GF-D8 (cell line): Measurements from ENCODE around the gene BNC1.

Source experiments
- DNase-seq: peaks from one replicate; lab custom pipeline; 2025; lab: John Stamatoyannopoulos, UW

The BNC1 gene

GRCh38 chr15:83284559-83285283 lies at the start of gene BNC1:
TSS of gene BNC1 (minus strand) at chr15:83284664. CDS start at chr15:83284628, 36 bp downstream.
- no peak for DNase-seq

GRCh38 chr15:83327041-83327440 lies 42.6 kb upstream of the BNC1 start:
- no peak for DNase-seq

- no peak for DNase-seq
Measured at GRCh38 chr15:83324799-83325198, 40.3 kb upstream of the BNC1 start.

- no peak for DNase-seq
Measured at GRCh38 chr15:83323296-83323711, 38.8 kb upstream of the BNC1 start.

GRCh38 chr15:83322691-83323090 lies 38.2 kb upstream of the BNC1 start:
- no peak for DNase-seq

- DNase-seq, result no peak
Measured at GRCh38 chr15:83322061-83322460, 37.6 kb upstream of the BNC1 start.

GRCh38 chr15:83320844-83321243 lies 36.4 kb upstream of the BNC1 start:
- no peak for DNase-seq

- no peak for DNase-seq
Measured at GRCh38 chr15:83320404-83320803, 35.9 kb upstream of the BNC1 start.

GRCh38 chr15:83319771-83320170 lies 35.3 kb upstream of the BNC1 start:
- no peak for DNase-seq

- DNase-seq, result no peak
Measured at GRCh38 chr15:83318861-83319415, 34.5 kb upstream of the BNC1 start.

GRCh38 chr15:83318036-83318435 lies 33.6 kb upstream of the BNC1 start:
- no peak for DNase-seq

- DNase-seq, result no peak
Measured at GRCh38 chr15:83312071-83312470, 27.6 kb upstream of the BNC1 start.

- DNase-seq, result no peak
Measured at GRCh38 chr15:83310521-83311456, 26.3 kb upstream of the BNC1 start.

GRCh38 chr15:83308671-83309070 lies 24.2 kb upstream of the BNC1 start:
- no peak for DNase-seq

GRCh38 chr15:83306561-83306960 lies 22.1 kb upstream of the BNC1 start:
- DNase-seq, result no peak

- no peak for DNase-seq
Measured at GRCh38 chr15:83305704-83306291, 21.3 kb upstream of the BNC1 start.

- no peak for DNase-seq
Measured at GRCh38 chr15:83304861-83305703, 20.6 kb upstream of the BNC1 start.

- DNase-seq, result no peak
Measured at GRCh38 chr15:83303535-83303934, 19.1 kb upstream of the BNC1 start.

- DNase-seq, result no peak
Measured at GRCh38 chr15:83300826-83301225, 16.4 kb upstream of the BNC1 start.

GRCh38 chr15:83299462-83299861 lies 15.0 kb upstream of the BNC1 start:
- no peak for DNase-seq

- no peak for DNase-seq
Measured at GRCh38 chr15:83295417-83295816, 11.0 kb upstream of the BNC1 start.

GRCh38 chr15:83293201-83293600 lies 8.7 kb upstream of the BNC1 start:
- no peak for DNase-seq
